Measurements from ENCODE around the gene HTR4. TPM values are rescaled to one million over a fixed set of nuclear protein-coding genes. Genes with fewer than 3 reads are reported as not detected.

HTR4 gene
- total RNA-seq, 1 experiment from 2014 or later, result not detected

- no peaks in the 10 kb centered on the region for H3K36me3 Mint-ChIP-seq (ENCODE audit: insufficient read depth, unreplicated experiment)
- H3K27ac Mint-ChIP-seq (ENCODE audit: unreplicated experiment), result no peak overlapping the region
- H3K9me3 Mint-ChIP-seq (ENCODE audit: low read depth, unreplicated experiment), result no peaks in the 10 kb centered on the region
- H3K4me3 Mint-ChIP-seq (ENCODE audit: low read depth, unreplicated experiment), result no peak overlapping the region
- peaks cover 18% of the 10 kb centered on the region for H3K4me1 Mint-ChIP-seq (ENCODE audit: low read depth, unreplicated experiment)
- peak; percentile 20 for DNase-seq
- no peak for TF ChIP-seq CTCF (IDR thresholded peaks at IDR 0.05; ENCODE audit: unreplicated experiment)
- intact Hi-C loops (cut with micrococcal nuclease; ENCODE audit: unreplicated experiment), result no loop called here
- CTCF ChIA-PET, result interaction anchor here (0.7 to 1.7 kb wide), 2 partner anchors 15 to 1396 kb away, joined by 3 to 6 read pairs; no protein-coding TSS in a partner anchor
- H3K27me3 Mint-ChIP-seq (ENCODE audit: unreplicated experiment), result peaks cover 54% of the 10 kb centered on the region
- BruUV-seq (replicated peaks), result no TSS peak
Observed at GRCh38 chr5:148641735-148642134, 12.6 kb downstream of the HTR4 start.

- no peak for TF ChIP-seq CTCF (IDR thresholded peaks at IDR 0.05; ENCODE audit: unreplicated experiment)
- peaks cover 41% of the 10 kb centered on the region for H3K27me3 Mint-ChIP-seq (ENCODE audit: unreplicated experiment)
- H3K36me3 Mint-ChIP-seq (ENCODE audit: insufficient read depth, unreplicated experiment), result no peaks in the 10 kb centered on the region
- peaks cover 18% of the 10 kb centered on the region for H3K4me1 Mint-ChIP-seq (ENCODE audit: low read depth, unreplicated experiment)
- H3K4me3 Mint-ChIP-seq (ENCODE audit: low read depth, unreplicated experiment), result no peak overlapping the region
- DNase-seq, result no peak
- no peak overlapping the region for H3K27ac Mint-ChIP-seq (ENCODE audit: unreplicated experiment)
- no TSS peak for BruUV-seq (replicated peaks)
- no peaks in the 10 kb centered on the region for H3K9me3 Mint-ChIP-seq (ENCODE audit: low read depth, unreplicated experiment)
- CTCF ChIA-PET, result interaction anchor here (1.7 kb wide), 1 partner anchor 14 kb away, joined by 6 read pairs; no protein-coding TSS in a partner anchor
- intact Hi-C loops (cut with micrococcal nuclease; ENCODE audit: unreplicated experiment), result no loop called here
Observed at GRCh38 chr5:148640471-148640870, 13.9 kb downstream of the HTR4 start.

GRCh38 chr5:148639081-148639480 lies 15.2 kb downstream of the HTR4 start:
- TF ChIP-seq CTCF (IDR thresholded peaks at IDR 0.05; ENCODE audit: unreplicated experiment), result no peak
- DNase-seq, result no peak
- CTCF ChIA-PET, result no interaction called here
- H3K4me1 Mint-ChIP-seq (ENCODE audit: low read depth, unreplicated experiment), result peaks cover 18% of the 10 kb centered on the region
- intact Hi-C loops (cut with micrococcal nuclease; ENCODE audit: unreplicated experiment), result no loop called here
- no peak overlapping the region for H3K27ac Mint-ChIP-seq (ENCODE audit: unreplicated experiment)
- no peak overlapping the region for H3K4me3 Mint-ChIP-seq (ENCODE audit: low read depth, unreplicated experiment)
- no peaks in the 10 kb centered on the region for H3K36me3 Mint-ChIP-seq (ENCODE audit: insufficient read depth, unreplicated experiment)
- no TSS peak for BruUV-seq (replicated peaks)
- H3K27me3 Mint-ChIP-seq (ENCODE audit: unreplicated experiment), result peaks cover 39% of the 10 kb centered on the region
- H3K9me3 Mint-ChIP-seq (ENCODE audit: low read depth, unreplicated experiment), result no peaks in the 10 kb centered on the region

GRCh38 chr5:148636353-148636752 lies 18.0 kb downstream of the HTR4 start:
- no TSS peak for BruUV-seq (replicated peaks)
- Mint-ChIP-seq H3K4me1 (ENCODE audit: low read depth, unreplicated experiment) (peaks cover 10% of the 10 kb centered on the region), H3K9me3 (ENCODE audit: low read depth, unreplicated experiment) (no peaks in the 10 kb centered on the region), H3K36me3 (ENCODE audit: insufficient read depth, unreplicated experiment) (no peaks in the 10 kb centered on the region), H3K4me3 (ENCODE audit: low read depth, unreplicated experiment) (no peak overlapping the region), H3K27me3 (ENCODE audit: unreplicated experiment) (peaks cover 27% of the 10 kb centered on the region), H3K27ac (ENCODE audit: unreplicated experiment) (no peak overlapping the region)
- intact Hi-C loops (cut with micrococcal nuclease; ENCODE audit: unreplicated experiment), result no loop called here
- CTCF ChIA-PET, result interaction anchor here (0.6 kb wide), 1 partner anchor 205 kb away, joined by 3 read pairs; no protein-coding TSS in a partner anchor
- no peak for TF ChIP-seq CTCF (IDR thresholded peaks at IDR 0.05; ENCODE audit: unreplicated experiment)
- no peak for DNase-seq

Data from Calu3 (cell line).